OCI-LY7 (cell line): ENCODE data around the gene ENDOV. TPM values are rescaled to one million over a fixed set of nuclear protein-coding genes. Genes with fewer than 3 reads are reported as not detected.

Experiments
- BruUV-seq: library from RNA; stranded (reverse); fragments of 400-500 nt; replicated peaks from 2 replicates; lab custom pipeline; 2021; lab: Mats Ljungman, UMichigan
- CTCF ChIA-PET: fragments of 300-600 bp; sonication (Branson Sonifier 250); formaldehyde crosslinking; loops from one replicate; lab custom pipeline; 2022; ENCODE audit warnings: antibody characterized with exemption; ENCODE audit not compliant: unreplicated experiment; lab: Charles Lee
- POLR2A ChIA-PET: fragments of 300-600 bp; sonication (Branson Sonifier 250); formaldehyde crosslinking; loops from one replicate; lab custom pipeline; 2022; ENCODE audit warnings: antibody characterized with exemption; lab: Charles Lee
- DNase-seq: peaks from one replicate; pipeline ENCODE4 v3.0.0-alpha.2; 2015; ENCODE audit warnings: low spot score
- H2AFZ ChIP-seq: fragments of 200-600 bp; sonication (generic), shearing (Covaris generic); 2 replicates; pipeline ENCODE4 v1.6.1; 2014; ENCODE audit warnings: mild to moderate bottlenecking, antibody characterized with exemption, low read length, moderate library complexity
- H3K27ac ChIP-seq: fragments of 200-600 bp; sonication (generic); 2 replicates; pipeline ENCODE4 v1.5.1; 2014; ENCODE audit warnings: mixed run types, low read depth, mild to moderate bottlenecking, moderate library complexity, low read length, inconsistent platforms; ENCODE audit not compliant: poor library complexity, severe bottlenecking
- H3K36me3 ChIP-seq: fragments of 200-600 bp; sonication (generic); 2 replicates; pipeline ENCODE4 v1.6.1; 2014; ENCODE audit warnings: mild to moderate bottlenecking, antibody characterized with exemption, low read length, moderate library complexity, mixed read lengths; ENCODE audit not compliant: insufficient read depth
- H3K4me1 ChIP-seq: fragments of 200-600 bp; sonication (generic); 2 replicates; pipeline ENCODE4 v1.5.1; 2014; ENCODE audit warnings: mild to moderate bottlenecking, low read length; ENCODE audit not compliant: insufficient read depth, poor library complexity, severe bottlenecking
- H3K4me2 ChIP-seq: fragments of 200-600 bp; sonication (generic); 2 replicates; pipeline ENCODE4 v1.6.1; 2014; ENCODE audit warnings: mild to moderate bottlenecking, low read length
- H3K4me3 ChIP-seq: fragments of 200-600 bp; sonication (generic); 2 replicates; pipeline ENCODE4 v1.5.1; 2014; ENCODE audit warnings: mild to moderate bottlenecking, low read depth, low read length; ENCODE audit not compliant: poor library complexity, severe bottlenecking
- H3K79me2 ChIP-seq: fragments of 200-600 bp; sonication (generic); 2 replicates; pipeline ENCODE4 v1.6.1; 2016; ENCODE audit warnings: low read depth, mild to moderate bottlenecking, low read length, moderate library complexity, mixed read lengths; ENCODE audit not compliant: insufficient read depth
- H3K9me2 ChIP-seq: fragments of 200-600 bp; sonication (generic); 2 replicates; pipeline ENCODE4 v1.6.1; 2016; ENCODE audit warnings: mild to moderate bottlenecking, low read length, mixed read lengths; ENCODE audit not compliant: insufficient read depth
- H3K9me3 ChIP-seq: fragments of 200-600 bp; sonication (generic); 2 replicates; pipeline ENCODE4 v1.6.1; 2014; ENCODE audit warnings: mild to moderate bottlenecking, mixed run types, low read length, mixed read lengths
- H4K20me1 ChIP-seq: fragments of 200-600 bp; sonication (generic); 2 replicates; pipeline ENCODE4 v1.6.1; 2014; ENCODE audit warnings: mild to moderate bottlenecking, antibody characterized with exemption, low read length, moderate library complexity, mixed read lengths; ENCODE audit not compliant: insufficient read depth
- CTCF ChIP-seq: fragments of 200-600 bp; sonication (generic); conservative IDR thresholded peaks from 2 replicates; pipeline ENCODE4 v1.5.1; 2014; ENCODE audit warnings: mild to moderate bottlenecking, antibody characterized with exemption, low read length, moderate library complexity, mixed read lengths
- EZH2phosphoT487 ChIP-seq: fragments of 200-600 bp; sonication (generic); IDR thresholded peaks from 2 replicates; pipeline ENCODE4 v1.6.1; 2018; ENCODE audit warnings: low read depth, borderline replicate concordance, mild to moderate bottlenecking, mixed run types, antibody characterized with exemption, low read length, moderate library complexity, mixed read lengths
- intact Hi-C: fragments of 100-400 bp; cut with micrococcal nuclease; formaldehyde crosslinking; loops from one replicate; pipeline ENCODE4 v1.10.0; 2022; ENCODE audit not compliant: unreplicated experiment
- total RNA-seq, 2 experiments: library from RNA; depleted of rRNA in 1 of 2; stranded (reverse); fragments of >200 nt in 1 of 2; shearing (Covaris generic) in 1 of 2; gene quantifications; 2 replicates each; pipeline ENCODE4 v1.2.3, GENCODE V29; 2014 to 2022

The ENDOV gene
- total RNA-seq, 2 experiments from 2014 or later, result 22.4 to 33.1 TPM

- no peak overlapping the region for H3K4me3 ChIP-seq
- H3K9me3 ChIP-seq, result no peaks in the 10 kb centered on the region
- H3K4me1 ChIP-seq, result peaks cover 20% of the 10 kb centered on the region
- CTCF ChIA-PET, result no interaction called here
- no TSS peak for BruUV-seq
- DNase-seq, result no peak
- H3K36me3 ChIP-seq, result no peaks in the 10 kb centered on the region
- no peaks in the 10 kb centered on the region for H3K9me2 ChIP-seq
- no peak overlapping the region for H3K27ac ChIP-seq
- H3K4me2 ChIP-seq, result no peak overlapping the region
- no peak for TF ChIP-seq CTCF
- TF ChIP-seq EZH2phosphoT487, result no peak
- no peaks in the 10 kb centered on the region for H4K20me1 ChIP-seq
- no peaks in the 10 kb centered on the region for H3K79me2 ChIP-seq
- no peak overlapping the region for H2AFZ ChIP-seq
- intact Hi-C loops, result no loop called here
- POLR2A ChIA-PET, result no interaction called here
These were observed 66.5 kb downstream of the ENDOV start for GRCh38 chr17:80481284-80482057.

- POLR2A ChIA-PET, result no interaction called here
- CTCF ChIA-PET, result no interaction called here
- Histone ChIP-seq H4K20me1 (no peaks in the 10 kb centered on the region), H3K27ac (no peak overlapping the region), H3K9me2 (no peaks in the 10 kb centered on the region), H3K36me3 (no peaks in the 10 kb centered on the region), H3K4me1 (peaks cover 25% of the 10 kb centered on the region), H2AFZ (no peak overlapping the region), H3K4me2 (no peak overlapping the region), H3K79me2 (no peaks in the 10 kb centered on the region), H3K9me3 (no peaks in the 10 kb centered on the region), H3K4me3 (no peak overlapping the region)
- DNase-seq, result no peak
- TF ChIP-seq CTCF (no peak), EZH2phosphoT487 (no peak)
- intact Hi-C loops, result no loop called here
- no TSS peak for BruUV-seq
These were observed 67.0 kb downstream of the ENDOV start for GRCh38 chr17:80482058-80482318.

- 0 out of 2 replicates have a peak, but pooled peaks have one; percentile 33 for TF ChIP-seq CTCF
- TF ChIP-seq EZH2phosphoT487, result no peak
- Histone ChIP-seq H3K36me3 (no peaks in the 10 kb centered on the region), H3K4me1 (peaks cover 32% of the 10 kb centered on the region), H3K9me3 (no peaks in the 10 kb centered on the region), H3K27ac (no peak overlapping the region), H3K79me2 (no peaks in the 10 kb centered on the region), H3K4me2 (no peak overlapping the region), H4K20me1 (no peaks in the 10 kb centered on the region), H3K9me2 (no peaks in the 10 kb centered on the region), H2AFZ (no peak overlapping the region), H3K4me3 (no peak overlapping the region)
- BruUV-seq, result no TSS peak
- ChIA-PET CTCF (no interaction called here), POLR2A (no interaction called here)
- intact Hi-C loops, result no loop called here
- DNase-seq, result no peak
These were observed 67.8 kb downstream of the ENDOV start for GRCh38 chr17:80482555-80483308.
